Right atrium auricular region (tissue), 2 donors: Measurements from ENCODE around the gene NGEF. TPM values are rescaled to one million over a fixed set of nuclear protein-coding genes. Genes with fewer than 3 reads are reported as not detected.

Experiments used
- DNase-seq: peaks from one replicate; pipeline ENCODE4 v3.0.0-alpha.2; 2019; ENCODE audit warnings: low spot score
- H3K27ac ChIP-seq, 2 donors: fragments of 200-600 bp; sonication (generic); 1 replicate in 1 of 2; 2 replicates in 1 of 2; pipeline ENCODE4 v1.5.1; 2016 to 2019
- H3K27me3 ChIP-seq, 2 donors: fragments of 200-600 bp; sonication (generic); one replicate each; pipeline versions ENCODE4 v1.5.1 to v1.6.0; 2017 to 2019
- H3K36me3 ChIP-seq: fragments of 200-600 bp; sonication (generic); one replicate; pipeline ENCODE4 v1.5.1; 2016
- H3K4me1 ChIP-seq, 2 donors: fragments of 200-600 bp; sonication (generic); one replicate each; pipeline versions ENCODE4 v1.5.1 to v1.6.0; 2017 to 2019
- H3K4me3 ChIP-seq, 2 donors: fragments of 200-600 bp; sonication (generic); 1 replicate in 1 of 2; 2 replicates in 1 of 2; pipeline ENCODE4 v1.5.1; 2017 to 2019; ENCODE audit warnings: mild to moderate bottlenecking in 1 of 2, moderate library complexity in 1 of 2
- H3K9me3 ChIP-seq, 2 donors: fragments of 200-600 bp; sonication (generic); one replicate each; pipeline ENCODE4 v1.5.1; 2019
- total RNA-seq, 2 donors: library from RNA; depleted of rRNA; stranded (reverse); fragments of >200 nt; gene quantifications; one replicate each; pipeline ENCODE4 v1.1.0, GENCODE V29; 2016
- TF ChIP-seq, protein P1 (sequence below), 2 donors: fragments of 200-600 bp; sonication (generic); IDR thresholded peaks; one replicate each; pipeline ENCODE4 v1.5.1; 2019; ENCODE audit warnings: antibody characterized with exemption in 2 of 2

Gene NGEF
- total RNA-seq, 2 donors from 2014 or later = 1.4 to 4.8 TPM

DNA sequence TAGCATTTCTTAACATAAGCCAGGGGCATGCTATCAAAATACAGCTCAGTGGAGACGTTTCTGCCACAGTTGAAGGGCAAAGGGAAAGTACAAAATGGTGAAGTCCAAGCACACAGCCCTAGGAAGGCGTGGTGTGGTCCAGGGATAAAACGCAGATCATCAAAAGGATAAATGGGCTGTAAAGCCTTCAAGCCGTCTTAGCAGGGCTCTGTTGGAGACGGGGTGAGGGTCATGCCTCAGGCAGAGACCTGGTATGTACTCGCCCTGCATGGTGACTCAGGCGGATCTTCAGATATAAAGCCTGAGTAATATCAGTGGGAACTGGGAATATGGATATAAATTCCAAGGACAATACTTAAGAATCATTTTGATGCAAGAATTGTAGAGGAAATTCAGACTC lies 61.2 kb downstream of the NGEF start:
- no peak overlapping the region for H3K4me3 ChIP-seq
- no peaks in the 10 kb centered on the region for H3K27me3 ChIP-seq
- no peaks in the 10 kb centered on the region for H3K36me3 ChIP-seq
- H3K4me1 ChIP-seq = no peaks in the 10 kb centered on the region
- H3K9me3 ChIP-seq = no peaks in the 10 kb centered on the region
- no peak overlapping the region for H3K27ac ChIP-seq
- DNase-seq = no peak
- TF ChIP-seq, protein P1, sequence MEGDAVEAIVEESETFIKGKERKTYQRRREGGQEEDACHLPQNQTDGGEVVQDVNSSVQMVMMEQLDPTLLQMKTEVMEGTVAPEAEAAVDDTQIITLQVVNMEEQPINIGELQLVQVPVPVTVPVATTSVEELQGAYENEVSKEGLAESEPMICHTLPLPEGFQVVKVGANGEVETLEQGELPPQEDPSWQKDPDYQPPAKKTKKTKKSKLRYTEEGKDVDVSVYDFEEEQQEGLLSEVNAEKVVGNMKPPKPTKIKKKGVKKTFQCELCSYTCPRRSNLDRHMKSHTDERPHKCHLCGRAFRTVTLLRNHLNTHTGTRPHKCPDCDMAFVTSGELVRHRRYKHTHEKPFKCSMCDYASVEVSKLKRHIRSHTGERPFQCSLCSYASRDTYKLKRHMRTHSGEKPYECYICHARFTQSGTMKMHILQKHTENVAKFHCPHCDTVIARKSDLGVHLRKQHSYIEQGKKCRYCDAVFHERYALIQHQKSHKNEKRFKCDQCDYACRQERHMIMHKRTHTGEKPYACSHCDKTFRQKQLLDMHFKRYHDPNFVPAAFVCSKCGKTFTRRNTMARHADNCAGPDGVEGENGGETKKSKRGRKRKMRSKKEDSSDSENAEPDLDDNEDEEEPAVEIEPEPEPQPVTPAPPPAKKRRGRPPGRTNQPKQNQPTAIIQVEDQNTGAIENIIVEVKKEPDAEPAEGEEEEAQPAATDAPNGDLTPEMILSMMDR (IDR thresholded peaks at IDR 0.05) = no peak

DNA sequence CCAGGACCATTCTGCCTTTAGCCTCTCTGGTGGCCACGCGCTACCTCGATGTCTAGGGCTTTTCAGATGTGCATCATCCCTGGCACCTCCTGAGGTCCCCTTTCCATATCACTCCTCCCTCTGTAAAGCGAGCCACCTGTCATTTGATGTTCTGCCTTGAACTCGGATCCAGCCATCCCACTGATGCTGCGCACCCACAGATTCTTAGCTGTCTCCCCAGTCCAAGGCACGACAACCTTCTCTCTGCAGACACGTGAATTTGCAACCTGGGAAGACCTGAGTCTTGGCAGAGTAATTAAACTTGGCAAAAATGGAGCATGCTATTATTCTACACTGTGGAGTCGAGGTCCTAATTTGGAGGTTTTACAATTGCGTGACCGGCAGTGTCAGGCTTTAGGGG lies 61.9 kb downstream of the NGEF start:
- H3K9me3 ChIP-seq = no peaks in the 10 kb centered on the region
- TF ChIP-seq, protein P1 (IDR thresholded peaks at IDR 0.05) = no peak
- no peaks in the 10 kb centered on the region for H3K27me3 ChIP-seq
- DNase-seq = no peak
- no peak overlapping the region for H3K4me3 ChIP-seq
- H3K4me1 ChIP-seq = no peaks in the 10 kb centered on the region
- H3K27ac ChIP-seq = no peak overlapping the region
- no peaks in the 10 kb centered on the region for H3K36me3 ChIP-seq

DNA sequence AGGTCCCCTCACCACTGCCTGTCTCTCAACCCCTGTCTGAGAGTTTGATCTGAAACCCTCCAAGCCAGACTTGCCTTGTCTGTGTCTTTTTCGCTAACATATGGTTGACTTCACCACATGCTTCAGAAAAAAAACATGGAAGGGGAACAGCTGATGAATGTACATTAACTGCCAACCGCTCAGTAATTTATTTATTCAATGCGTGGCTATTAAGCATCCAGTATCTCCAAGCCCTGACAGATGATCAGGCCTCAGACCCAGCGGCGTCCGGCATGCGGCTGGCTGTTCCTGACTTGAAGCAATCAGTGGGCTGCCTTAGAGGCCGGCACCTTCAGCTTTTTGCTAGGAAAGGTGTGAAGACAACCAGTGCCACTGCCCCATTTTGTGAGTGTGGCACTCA lies 62.3 kb downstream of the NGEF start:
- H3K4me3 ChIP-seq = no peak overlapping the region
- H3K9me3 ChIP-seq = no peaks in the 10 kb centered on the region
- DNase-seq = no peak
- H3K27me3 ChIP-seq = no peaks in the 10 kb centered on the region
- H3K36me3 ChIP-seq = no peaks in the 10 kb centered on the region
- no peaks in the 10 kb centered on the region for H3K4me1 ChIP-seq
- no peak overlapping the region for H3K27ac ChIP-seq
- TF ChIP-seq, protein P1 (IDR thresholded peaks at IDR 0.05) = no peak

- TF ChIP-seq, protein P1 (IDR thresholded peaks at IDR 0.05) = no peak
- DNase-seq = no peak
- Histone ChIP-seq H3K4me3 (no peak overlapping the region), H3K9me3 (no peaks in the 10 kb centered on the region), H3K27ac (no peak overlapping the region), H3K27me3 (no peaks in the 10 kb centered on the region), H3K4me1 (no peaks in the 10 kb centered on the region), H3K36me3 (no peaks in the 10 kb centered on the region)
Observed at GRCh38 chr2:232949016-232949415, 64.0 kb downstream of the NGEF start.

DNA sequence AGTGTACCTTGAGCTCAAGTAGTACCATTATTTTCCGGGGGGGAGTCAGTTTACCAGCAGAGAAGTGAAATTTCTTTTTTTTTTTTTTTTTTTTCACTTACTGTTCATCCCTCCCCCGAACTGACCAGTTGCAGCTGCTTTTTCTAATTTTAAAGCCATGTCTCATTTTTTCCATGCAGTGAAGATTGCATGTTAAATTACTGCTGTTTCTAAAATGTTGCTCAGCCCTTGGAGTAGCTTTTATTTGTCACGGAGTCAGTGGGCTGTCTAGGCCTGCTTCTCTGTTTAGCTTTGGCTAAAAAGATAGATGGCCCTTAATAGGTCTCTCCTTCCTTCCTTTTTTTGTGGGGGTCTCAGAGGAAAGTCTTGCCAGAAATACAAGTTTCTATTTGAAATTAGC lies 70.2 kb downstream of the NGEF start:
- H3K9me3 ChIP-seq = peaks cover 0 to 4% of the 10 kb centered on the region in 2 donors
- no peak overlapping the region for H3K27ac ChIP-seq
- TF ChIP-seq, protein P1 (IDR thresholded peaks at IDR 0.05) = no peak

GRCh38 chr2:232941912-232942594 lies 71.0 kb downstream of the NGEF start:
- no peak overlapping the region for H3K4me3 ChIP-seq
- peaks cover 0 to 4% of the 10 kb centered on the region in 2 donors for H3K9me3 ChIP-seq
- no peak overlapping the region for H3K27ac ChIP-seq
- H3K27me3 ChIP-seq = no peaks in the 10 kb centered on the region
- no peak for DNase-seq
- no peaks in the 10 kb centered on the region for H3K36me3 ChIP-seq
- TF ChIP-seq, protein P1 (IDR thresholded peaks at IDR 0.05) = no peak
- H3K4me1 ChIP-seq = no peaks in the 10 kb centered on the region

More for the DNA sequence above, 70.2 kb downstream of the NGEF start:
- Histone ChIP-seq H3K4me1 (no peaks in the 10 kb centered on the region), H3K27me3 (no peaks in the 10 kb centered on the region), H3K4me3 (no peak overlapping the region), H3K36me3 (no peaks in the 10 kb centered on the region)
- no peak for DNase-seq
